ENCODE measurements around the gene PPP1R26. TPM values are rescaled to one million over a fixed set of nuclear protein-coding genes. Genes with fewer than 3 reads are reported as not detected.
"Not testable (repeated sequence)": the region's sequence is repeated elsewhere in the genome, so short reads cannot be mapped to it uniquely, and the experiment has no call there.

The PPP1R26 gene
- total RNA-seq, 1 donor from 2014 or later, result 11.5 TPM

GRCh38 chr9:135513351-135513846 is 33.8 kb downstream of the PPP1R26 start:
- H3K9ac ChIP-seq (ENCODE audit: low read depth in 1 of 3, low read length in 3 of 3), result no peak overlapping the region
- no peak overlapping the region for H3K4me3 ChIP-seq (ENCODE audit: low read length in 3 of 3)
- H3K9me3 ChIP-seq (ENCODE audit: control insufficient read depth in 3 of 3, low read length in 3 of 3), result peaks cover 0 to 5% (median 0%) of the 10 kb centered on the region in 3 donors
- H3K4me1 ChIP-seq (ENCODE audit: control insufficient read depth in 3 of 3, insufficient read depth in 3 of 3, low read length in 3 of 3), result no peaks in the 10 kb centered on the region
- H3K27me3 ChIP-seq (ENCODE audit: control insufficient read depth in 3 of 3, insufficient read depth in 3 of 3, low read length in 3 of 3), result peaks cover 0 to 6% (median 0%) of the 10 kb centered on the region in 3 donors
- no peaks in the 10 kb centered on the region for H3K36me3 ChIP-seq (ENCODE audit: control insufficient read depth in 3 of 3, insufficient read depth in 3 of 3, low read length in 3 of 3)
- no peak overlapping the region for H3K27ac ChIP-seq (ENCODE audit: low read depth, low read length)

- H3K9me3 ChIP-seq (ENCODE audit: control insufficient read depth in 3 of 3, low read length in 3 of 3); H3K4me3 ChIP-seq (ENCODE audit: low read length in 3 of 3); H3K27me3 ChIP-seq (ENCODE audit: control insufficient read depth in 3 of 3, insufficient read depth in 3 of 3, low read length in 3 of 3); H3K27ac ChIP-seq (ENCODE audit: low read depth, low read length); H3K36me3 ChIP-seq (ENCODE audit: control insufficient read depth in 3 of 3, insufficient read depth in 3 of 3, low read length in 3 of 3); H3K9ac ChIP-seq (ENCODE audit: low read depth in 1 of 3, low read length in 3 of 3); H3K4me1 ChIP-seq (ENCODE audit: control insufficient read depth in 3 of 3, insufficient read depth in 3 of 3, low read length in 3 of 3): not testable (repeated sequence)
Measured at GRCh38 chr9:135513906-135514305, 34.3 kb downstream of the PPP1R26 start.

GRCh38 chr9:135514342-135515082 is 34.9 kb downstream of the PPP1R26 start:
- H3K9me3 ChIP-seq (ENCODE audit: control insufficient read depth in 3 of 3, low read length in 3 of 3), result peaks cover 0 to 1% (median 0%) of the 10 kb centered on the region in 3 donors
- H3K9ac ChIP-seq (ENCODE audit: low read depth in 1 of 3, low read length in 3 of 3), result no peak overlapping the region
- H3K27me3 ChIP-seq (ENCODE audit: control insufficient read depth in 3 of 3, insufficient read depth in 3 of 3, low read length in 3 of 3), result peaks cover 0 to 6% (median 0%) of the 10 kb centered on the region in 3 donors
- H3K27ac ChIP-seq (ENCODE audit: low read depth, low read length), result no peak overlapping the region
- no peaks in the 10 kb centered on the region for H3K36me3 ChIP-seq (ENCODE audit: control insufficient read depth in 3 of 3, insufficient read depth in 3 of 3, low read length in 3 of 3)
- no peaks in the 10 kb centered on the region for H3K4me1 ChIP-seq (ENCODE audit: control insufficient read depth in 3 of 3, insufficient read depth in 3 of 3, low read length in 3 of 3)
- H3K4me3 ChIP-seq (ENCODE audit: low read length in 3 of 3), result no peak overlapping the region

GRCh38 chr9:135515083-135515951 is 35.7 kb downstream of the PPP1R26 start:
- Histone ChIP-seq H3K27ac (ENCODE audit: low read depth, low read length) (no peak overlapping the region), H3K4me1 (ENCODE audit: control insufficient read depth in 3 of 3, insufficient read depth in 3 of 3, low read length in 3 of 3) (no peaks in the 10 kb centered on the region), H3K27me3 (ENCODE audit: control insufficient read depth in 3 of 3, insufficient read depth in 3 of 3, low read length in 3 of 3) (peaks cover 0 to 9% (median 0%) of the 10 kb centered on the region in 3 donors), H3K36me3 (ENCODE audit: control insufficient read depth in 3 of 3, insufficient read depth in 3 of 3, low read length in 3 of 3) (no peaks in the 10 kb centered on the region), H3K9me3 (ENCODE audit: control insufficient read depth in 3 of 3, low read length in 3 of 3) (no peaks in the 10 kb centered on the region), H3K9ac (ENCODE audit: low read depth in 1 of 3, low read length in 3 of 3) (no peak overlapping the region), H3K4me3 (ENCODE audit: low read length in 3 of 3) (no peak overlapping the region)

GRCh38 chr9:135516132-135516860 is 36.7 kb downstream of the PPP1R26 start:
- no peaks in the 10 kb centered on the region for H3K4me1 ChIP-seq (ENCODE audit: control insufficient read depth in 3 of 3, insufficient read depth in 3 of 3, low read length in 3 of 3)
- no peak overlapping the region for H3K27ac ChIP-seq (ENCODE audit: low read depth, low read length)
- no peaks in the 10 kb centered on the region for H3K9me3 ChIP-seq (ENCODE audit: control insufficient read depth in 3 of 3, low read length in 3 of 3)
- H3K27me3 ChIP-seq (ENCODE audit: control insufficient read depth in 3 of 3, insufficient read depth in 3 of 3, low read length in 3 of 3), result peaks cover 0 to 9% (median 3%) of the 10 kb centered on the region in 3 donors
- H3K4me3 ChIP-seq (ENCODE audit: low read length in 3 of 3), result no peak overlapping the region
- H3K36me3 ChIP-seq (ENCODE audit: control insufficient read depth in 3 of 3, insufficient read depth in 3 of 3, low read length in 3 of 3), result no peaks in the 10 kb centered on the region
- H3K9ac ChIP-seq (ENCODE audit: low read depth in 1 of 3, low read length in 3 of 3), result no peak overlapping the region

- Histone ChIP-seq H3K4me3 (ENCODE audit: low read length in 3 of 3) (no peak overlapping the region), H3K36me3 (ENCODE audit: control insufficient read depth in 3 of 3, insufficient read depth in 3 of 3, low read length in 3 of 3) (no peaks in the 10 kb centered on the region), H3K4me1 (ENCODE audit: control insufficient read depth in 3 of 3, insufficient read depth in 3 of 3, low read length in 3 of 3) (no peaks in the 10 kb centered on the region), H3K9ac (ENCODE audit: low read depth in 1 of 3, low read length in 3 of 3) (no peak overlapping the region), H3K27ac (ENCODE audit: low read depth, low read length) (no peak overlapping the region), H3K9me3 (ENCODE audit: control insufficient read depth in 3 of 3, low read length in 3 of 3) (no peaks in the 10 kb centered on the region), H3K27me3 (ENCODE audit: control insufficient read depth in 3 of 3, insufficient read depth in 3 of 3, low read length in 3 of 3) (peaks cover 0 to 12% (median 3%) of the 10 kb centered on the region in 3 donors)
Measured at GRCh38 chr9:135517407-135517822, 37.8 kb downstream of the PPP1R26 start.

GRCh38 chr9:135519179-135519971 is 39.8 kb downstream of the PPP1R26 start:
- Histone ChIP-seq H3K4me1 (ENCODE audit: control insufficient read depth in 3 of 3, insufficient read depth in 3 of 3, low read length in 3 of 3) (no peaks in the 10 kb centered on the region), H3K27ac (ENCODE audit: low read depth, low read length) (no peak overlapping the region), H3K4me3 (ENCODE audit: low read length in 3 of 3) (no peak overlapping the region), H3K27me3 (ENCODE audit: control insufficient read depth in 3 of 3, insufficient read depth in 3 of 3, low read length in 3 of 3) (peaks cover 3 to 24% (median 12%) of the 10 kb centered on the region in 3 donors), H3K36me3 (ENCODE audit: control insufficient read depth in 3 of 3, insufficient read depth in 3 of 3, low read length in 3 of 3) (no peaks in the 10 kb centered on the region), H3K9ac (ENCODE audit: low read depth in 1 of 3, low read length in 3 of 3) (no peak overlapping the region), H3K9me3 (ENCODE audit: control insufficient read depth in 3 of 3, low read length in 3 of 3) (no peaks in the 10 kb centered on the region)

- H3K27ac ChIP-seq (ENCODE audit: low read depth, low read length), result no peak within 1 kb of the TSS
- peaks cover 0 to 3% (median 0%) of the 10 kb centered on the region in 3 donors for H3K4me1 ChIP-seq (ENCODE audit: control insufficient read depth in 3 of 3, insufficient read depth in 3 of 3, low read length in 3 of 3)
- H3K9me3 ChIP-seq (ENCODE audit: control insufficient read depth in 3 of 3, low read length in 3 of 3), result no peaks in the 10 kb centered on the region
- no peak within 1 kb of the TSS for H3K4me3 ChIP-seq (ENCODE audit: low read length in 3 of 3)
- peaks cover 3 to 24% (median 22%) of the 10 kb centered on the region in 3 donors for H3K27me3 ChIP-seq (ENCODE audit: control insufficient read depth in 3 of 3, insufficient read depth in 3 of 3, low read length in 3 of 3)
- no peaks in the 10 kb centered on the region for H3K36me3 ChIP-seq (ENCODE audit: control insufficient read depth in 3 of 3, insufficient read depth in 3 of 3, low read length in 3 of 3)
- no peak within 1 kb of the TSS for H3K9ac ChIP-seq (ENCODE audit: low read depth in 1 of 3, low read length in 3 of 3)
Measured at GRCh38 chr9:135520916-135521607, 41.5 kb downstream of the PPP1R26 start, which contains the start of gene LCN1. LCN1 (plus strand) TSS chr9:135521440; CDS start chr9:135521498, 58 bp downstream.

All from skeletal muscle tissue (tissue), 4 donors.